Dermis microvascular lymphatic vessel endothelial cell (primary cell): ENCODE measurements around the gene PTTG1. TPM values are rescaled to one million over a fixed set of nuclear protein-coding genes. Genes with fewer than 3 reads are reported as not detected.

Experiments used
- DNase-seq, 2 donors: peaks; one replicate each; pipeline versions ENCODE4 v3.0.0 to v3.0.0-alpha.2; 2010; ENCODE audit warnings: low read depth in 2 of 2
- total RNA-seq: library from RNA; depleted of rRNA; stranded (reverse); fragments of >200 nt; gene quantifications from 2 replicates; pipeline ENCODE4 v1.2.1, GENCODE V29; 2014

PTTG1 gene
- total RNA-seq, 1 donor from 2014 or later = 102 TPM

GRCh38 chr5:160471761-160472160 is 50.1 kb downstream of the PTTG1 start:
- no peak for DNase-seq

- DNase-seq = no peak
These were observed 50.8 kb downstream of the PTTG1 start for GRCh38 chr5:160472482-160472881.

- no peak for DNase-seq
These were observed 52.0 kb downstream of the PTTG1 start for GRCh38 chr5:160473681-160474080.

- no peak for DNase-seq
These were observed 52.4 kb downstream of the PTTG1 start for GRCh38 chr5:160474084-160474483.

- DNase-seq = no peak
These were observed 54.3 kb downstream of the PTTG1 start for GRCh38 chr5:160475864-160476438.

GRCh38 chr5:160477266-160477970 is 55.8 kb downstream of the PTTG1 start:
- peak; percentile 32 to 86 for DNase-seq

- DNase-seq = no peak
These were observed 56.5 kb downstream of the PTTG1 start for GRCh38 chr5:160478163-160478562.

Other genes starting within 250 kb of the PTTG1 start
- not detected in 2 replicates for gene FABP6, start 192.3 kb upstream of the PTTG1 start, total RNA-seq
- 4.0 and 8.5 TPM in 2 replicates for gene CCNJL, start 109.3 kb upstream of the PTTG1 start, total RNA-seq
- 0.26 and 0.38 TPM in 2 replicates for gene C1QTNF2, start 51.2 kb upstream of the PTTG1 start, total RNA-seq
- gene FAM200C, start 21.8 kb upstream of the PTTG1 start, total RNA-seq = 2.9 and 3.1 TPM in 2 replicates
- 35.9 and 40.3 TPM in 2 replicates for gene SLU7, start 2.8 kb upstream of the PTTG1 start, total RNA-seq